DMS114 treated with DMSO at 0.1 percent for 48 hours (cell line): ENCODE measurements around the gene C12orf75.
"Not testable (repeated sequence)": the region's sequence is repeated elsewhere in the genome, so short reads cannot be mapped to it uniquely, and the experiment has no call there.

Source experiments
- DNase-seq: peaks from one replicate; lab custom pipeline; 2025; ENCODE audit not compliant: unreplicated experiment; lab: John Stamatoyannopoulos, UW

C12orf75 gene

DNA sequence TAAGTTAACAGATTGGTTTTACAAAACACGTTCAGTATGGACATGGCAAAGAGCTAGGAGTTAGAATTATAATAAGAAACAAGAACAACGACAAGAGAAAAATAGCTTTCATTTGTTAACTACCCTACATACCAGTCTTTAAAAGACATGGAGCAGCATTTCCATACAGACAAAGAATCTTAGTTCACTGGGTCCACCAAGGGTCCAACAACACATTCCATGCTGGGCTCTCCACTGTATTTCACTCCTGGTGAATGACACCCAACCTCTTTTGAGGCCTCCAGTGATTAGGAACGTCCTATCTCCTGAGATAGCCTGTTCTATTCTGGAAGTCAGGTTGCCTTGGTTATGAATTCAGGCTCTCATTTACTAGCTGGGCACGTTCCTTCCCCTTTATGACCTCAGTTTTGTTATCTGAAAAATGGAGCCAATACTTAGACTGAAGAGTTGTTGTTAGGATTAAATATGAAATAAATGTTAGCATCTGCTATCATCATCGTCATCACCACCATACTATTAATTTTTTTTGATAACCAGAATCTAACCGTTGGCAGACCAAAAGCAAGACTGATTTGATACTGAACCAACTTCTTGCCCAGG lies 37.7 kb downstream of the C12orf75 start:
- DNase-seq, result no peak

DNA sequence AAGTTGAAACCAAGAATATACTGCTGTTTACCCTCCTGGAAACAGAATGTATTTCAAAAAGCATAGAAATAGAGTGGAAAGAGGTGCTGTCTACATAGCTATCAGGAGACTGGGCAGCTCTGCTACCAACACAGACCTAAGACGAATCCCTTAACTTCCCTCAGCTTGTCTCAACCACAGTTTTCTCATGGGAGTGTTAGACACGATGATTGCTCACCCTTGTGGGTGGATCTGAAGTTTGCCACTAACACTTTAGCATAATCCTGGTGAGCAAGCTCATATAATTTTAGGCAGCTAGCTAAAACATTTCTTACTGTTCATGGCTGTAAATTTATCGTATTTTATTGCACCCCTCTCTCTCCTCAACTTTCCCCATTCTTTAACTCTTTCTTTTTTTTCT lies 38.5 kb downstream of the C12orf75 start:
- no peak for DNase-seq

DNA sequence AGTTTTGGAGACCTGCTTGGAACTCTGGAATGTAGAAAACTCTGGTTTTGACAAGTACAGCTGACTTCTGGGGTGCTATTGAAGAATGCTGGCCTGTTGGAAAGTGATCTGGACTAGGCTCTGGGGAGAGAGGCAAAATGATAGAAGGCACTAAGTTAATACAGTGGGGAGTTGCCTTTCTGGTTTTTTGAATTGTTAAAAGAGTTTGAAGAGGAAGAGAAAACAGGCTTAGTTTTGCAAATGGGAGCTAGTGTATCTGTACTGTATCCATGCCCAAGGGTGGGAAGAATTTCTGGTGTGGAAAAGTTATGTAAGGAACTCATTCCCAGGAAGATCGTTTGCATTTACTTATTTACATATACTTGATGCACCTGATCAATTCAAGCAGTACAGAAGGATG lies 43.8 kb downstream of the C12orf75 start:
- no peak for DNase-seq

DNA sequence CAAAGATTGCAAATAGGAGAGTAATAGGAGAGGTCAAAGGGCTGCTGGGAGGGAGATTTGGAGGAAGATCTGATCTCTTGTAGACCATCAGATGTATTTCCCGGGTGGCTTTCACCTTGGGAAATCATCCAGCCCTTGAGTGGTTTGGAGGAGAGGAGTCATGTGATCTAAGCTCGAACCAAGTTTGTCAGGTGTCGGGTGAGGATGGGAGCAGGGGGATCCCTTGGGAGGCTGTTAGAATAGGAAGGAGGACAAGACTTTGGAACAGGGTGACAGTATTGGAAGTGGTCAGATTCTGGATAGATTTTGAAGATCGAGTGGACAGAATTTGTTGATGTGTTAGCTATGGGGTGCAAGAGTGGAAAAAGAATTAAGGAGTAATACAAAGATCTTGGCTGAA lies 46.6 kb downstream of the C12orf75 start:
- DNase-seq, result no peak

DNA sequence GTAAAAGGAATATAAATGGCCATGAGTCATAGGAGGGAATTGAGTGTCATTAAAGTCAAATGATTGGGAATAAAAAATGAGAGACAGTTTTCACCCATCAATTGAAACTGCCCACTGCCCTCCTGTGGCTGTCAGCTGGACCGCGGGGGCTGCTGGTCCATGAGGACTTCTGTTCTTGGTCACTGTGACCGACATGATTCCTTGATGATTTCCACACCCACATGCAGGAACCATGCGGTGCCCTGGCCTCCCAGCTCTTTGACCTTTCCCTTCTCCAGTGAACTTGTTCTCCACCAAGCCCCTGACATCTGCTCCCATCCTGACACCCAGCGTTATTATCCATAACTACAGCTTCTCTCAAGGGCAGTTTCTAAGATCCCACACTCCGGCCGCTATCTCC lies 48.4 kb downstream of the C12orf75 start:
- no peak for DNase-seq

DNA sequence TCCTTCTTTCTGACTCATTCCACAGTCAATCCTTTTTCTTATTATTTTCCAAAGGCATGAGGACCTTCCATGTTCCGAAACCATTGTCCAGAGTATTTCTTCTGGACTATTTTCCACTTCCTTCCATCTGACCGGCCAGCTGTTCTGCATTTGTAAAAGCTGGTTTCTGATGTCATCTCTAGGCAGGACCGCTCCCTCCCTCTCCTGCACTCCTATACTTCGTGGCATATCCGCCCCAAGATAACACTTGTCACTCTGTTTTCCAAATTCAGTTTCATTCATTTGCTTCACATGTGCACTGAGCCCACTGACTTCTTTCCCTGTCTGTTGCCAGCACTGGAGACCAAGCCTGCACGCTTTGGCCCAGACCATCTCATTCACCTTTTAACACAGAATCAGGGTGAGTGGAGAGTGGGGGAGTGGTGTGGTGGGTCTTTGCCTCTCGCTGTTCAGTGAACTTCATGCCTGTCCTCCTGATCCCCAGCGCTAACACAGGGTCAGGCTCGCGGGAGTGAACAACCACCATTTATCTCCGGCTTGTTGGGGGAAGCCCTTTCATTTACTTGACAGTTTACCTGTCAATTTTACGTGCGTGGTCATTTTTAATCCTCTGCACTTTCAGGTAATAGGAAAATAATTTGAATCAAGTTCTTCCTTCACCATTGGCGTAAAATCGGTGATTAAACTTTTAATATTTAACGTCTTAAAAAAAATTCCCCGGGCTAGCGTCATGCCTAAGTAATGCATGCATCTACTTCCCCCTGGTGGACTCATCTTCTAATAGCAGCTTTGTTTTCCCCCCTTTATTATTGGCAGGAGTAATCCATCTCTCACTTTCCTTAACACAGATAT lies 52.5 kb downstream of the C12orf75 start:
- DNase-seq, result peak; percentile 70

DNA sequence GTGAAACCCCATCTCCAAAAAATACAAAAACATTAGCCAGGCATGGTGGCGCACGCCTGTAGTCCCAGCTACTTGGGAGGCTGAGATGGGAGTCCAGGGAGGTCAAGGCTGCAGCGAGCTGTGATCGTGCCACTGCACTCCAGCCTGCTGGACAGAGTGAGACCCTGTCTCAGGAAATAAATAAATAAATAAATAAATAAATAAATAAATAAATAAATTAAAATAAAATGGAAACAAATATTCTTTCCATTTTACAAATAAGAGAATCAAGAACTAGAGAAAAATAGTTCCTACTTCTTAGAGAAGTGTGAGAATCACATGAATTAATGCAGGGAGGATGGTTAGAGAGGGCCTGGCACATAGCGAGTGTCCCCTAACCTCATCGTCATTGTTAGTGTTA lies 53.7 kb downstream of the C12orf75 start:
- no peak for DNase-seq

DNA sequence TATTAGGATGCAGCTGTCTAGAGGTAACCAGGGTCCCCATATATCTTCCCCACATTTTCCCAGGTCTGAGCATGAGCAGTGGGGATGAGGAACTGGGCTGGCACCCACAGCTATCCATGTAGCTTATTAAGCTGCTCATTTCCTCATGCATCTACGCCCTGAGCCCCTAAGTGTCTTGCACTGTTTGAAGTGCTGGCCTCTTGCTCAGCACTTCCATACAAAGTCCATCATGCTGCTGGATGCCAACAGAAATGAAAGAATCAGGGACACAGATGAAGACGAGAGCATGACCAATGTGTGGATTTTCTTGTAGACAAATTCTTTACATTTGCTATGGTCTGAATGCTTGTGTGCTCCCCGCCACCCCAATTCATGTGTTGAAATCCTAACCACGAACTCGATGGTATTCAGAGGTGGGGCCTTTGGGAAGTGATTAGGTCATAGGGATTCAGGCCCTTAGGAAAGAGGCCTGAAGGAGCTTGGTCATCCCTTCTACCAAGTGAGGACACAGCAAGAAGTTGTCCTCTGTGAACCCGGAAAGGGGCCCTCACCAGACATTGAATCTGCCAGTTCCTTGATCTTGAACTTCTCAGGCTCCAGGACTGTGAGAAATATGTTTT lies 54.5 kb downstream of the C12orf75 start:
- no peak for DNase-seq

DNA sequence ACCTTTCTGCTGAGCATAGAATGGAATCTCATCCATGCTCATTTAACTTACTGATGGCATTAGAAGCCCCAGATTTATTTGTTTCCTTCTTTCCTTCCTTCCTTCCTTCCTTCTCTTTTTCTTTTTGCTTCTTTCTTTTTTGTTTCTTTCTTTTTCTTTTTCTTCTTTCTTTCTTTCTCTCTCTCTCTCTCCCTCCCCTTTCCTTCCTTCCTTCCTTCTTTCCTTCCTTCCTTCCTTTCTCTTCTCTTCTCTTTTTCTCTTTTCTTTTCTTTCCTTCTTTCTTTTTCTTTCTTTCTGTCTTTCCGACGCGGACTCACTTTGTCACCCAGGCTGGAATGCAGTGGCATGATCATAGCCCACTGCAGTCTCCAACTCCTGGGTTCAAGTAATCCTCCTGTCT lies 55.9 kb downstream of the C12orf75 start:
- no peak for DNase-seq

DNA sequence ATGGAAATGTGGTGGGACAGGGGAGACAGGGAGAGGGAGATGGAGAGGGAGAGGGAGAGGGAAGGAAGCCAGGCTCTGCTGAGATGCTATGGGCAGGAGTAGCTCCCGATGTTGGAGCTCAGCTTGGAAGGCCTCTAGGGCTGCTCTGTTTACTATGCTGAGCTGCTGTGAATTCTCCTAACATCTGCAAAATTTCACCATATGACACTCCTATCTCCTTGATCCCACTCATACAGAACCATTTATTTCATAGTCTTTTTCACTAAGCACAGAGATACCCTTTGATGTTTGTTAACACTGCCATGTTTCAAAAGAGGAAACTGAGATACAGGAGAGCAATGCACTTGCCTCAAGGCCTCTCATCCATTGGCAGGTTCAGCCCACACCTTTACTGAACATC lies 60.7 kb downstream of the C12orf75 start:
- no peak for DNase-seq

DNA sequence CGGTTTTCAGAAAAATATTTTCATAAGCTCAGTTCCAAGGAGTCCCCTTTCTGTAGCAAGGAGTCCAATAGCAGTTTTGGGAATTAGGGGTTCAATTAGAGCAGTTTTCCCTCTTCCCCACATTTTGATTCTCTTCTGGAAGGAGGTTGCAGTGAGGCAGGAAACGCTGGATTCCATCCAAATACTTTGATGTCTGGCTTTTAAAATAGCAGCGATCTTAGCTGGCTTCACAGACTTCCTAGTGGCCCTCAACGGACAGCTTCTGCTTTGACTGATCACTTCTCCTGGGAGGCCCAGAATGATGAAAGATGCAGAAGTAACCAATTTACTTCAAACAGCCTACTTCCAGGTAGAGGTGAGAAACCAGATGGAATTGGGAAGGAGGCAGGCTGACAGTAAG lies 63.1 kb downstream of the C12orf75 start:
- DNase-seq, result no peak

DNA sequence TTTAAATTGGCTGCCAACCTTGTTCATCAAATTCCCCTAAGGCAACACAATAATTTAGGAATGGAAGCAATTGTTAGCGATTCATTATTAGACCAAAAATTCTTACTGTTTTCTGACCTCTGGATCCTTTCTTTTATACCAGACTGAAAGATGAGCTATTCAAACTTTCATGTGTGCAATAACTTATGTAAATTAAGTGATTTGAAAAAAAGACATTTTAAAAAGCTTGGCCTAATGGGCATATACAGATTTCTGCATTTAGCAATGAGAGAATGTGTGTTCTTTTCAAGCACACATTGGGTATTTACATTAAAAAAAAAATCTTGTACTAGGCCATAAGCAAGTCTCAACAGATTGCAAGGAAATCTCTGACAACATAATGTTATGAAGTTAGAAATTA lies 65.5 kb downstream of the C12orf75 start:
- no peak for DNase-seq

DNA sequence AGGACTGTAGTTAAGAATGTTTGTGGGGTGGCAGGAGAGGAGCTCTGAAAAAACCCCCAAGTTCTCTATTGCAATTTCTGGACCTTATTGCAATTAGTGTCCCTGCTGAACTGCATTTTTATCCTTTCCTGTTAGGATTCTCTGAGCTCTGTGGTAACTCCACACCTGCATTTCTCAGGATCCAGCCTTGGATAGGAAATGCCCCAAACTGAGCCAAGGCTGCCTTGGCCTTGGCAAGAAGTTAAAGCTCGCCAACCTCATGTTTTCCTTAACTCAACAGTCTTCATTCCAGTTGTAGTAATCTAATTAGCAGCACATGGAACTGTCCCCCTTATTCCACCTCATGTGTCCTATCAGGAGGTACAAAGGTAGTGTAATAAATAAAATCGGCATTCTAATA lies 66.5 kb downstream of the C12orf75 start:
- no peak for DNase-seq

DNA sequence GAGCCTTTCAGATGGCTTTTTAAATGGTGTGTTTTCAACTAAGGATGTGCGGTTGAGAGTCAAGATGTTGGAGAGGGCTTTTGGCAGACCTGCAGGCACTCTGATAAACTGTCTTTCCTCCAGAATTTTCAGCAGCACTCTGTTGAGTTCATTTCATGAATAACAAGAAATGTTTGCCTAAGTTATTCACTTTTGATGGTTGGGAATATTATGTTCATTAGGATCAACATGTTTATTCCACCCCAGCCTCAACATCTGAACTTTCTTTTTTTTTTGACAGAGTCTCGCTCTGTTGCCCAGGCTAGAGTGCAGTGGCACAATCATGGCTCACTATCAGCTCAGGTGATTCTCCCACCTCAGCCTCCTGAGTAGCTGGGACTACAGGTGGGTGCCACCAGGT lies 68.4 kb downstream of the C12orf75 start:
- DNase-seq, result no peak

DNA sequence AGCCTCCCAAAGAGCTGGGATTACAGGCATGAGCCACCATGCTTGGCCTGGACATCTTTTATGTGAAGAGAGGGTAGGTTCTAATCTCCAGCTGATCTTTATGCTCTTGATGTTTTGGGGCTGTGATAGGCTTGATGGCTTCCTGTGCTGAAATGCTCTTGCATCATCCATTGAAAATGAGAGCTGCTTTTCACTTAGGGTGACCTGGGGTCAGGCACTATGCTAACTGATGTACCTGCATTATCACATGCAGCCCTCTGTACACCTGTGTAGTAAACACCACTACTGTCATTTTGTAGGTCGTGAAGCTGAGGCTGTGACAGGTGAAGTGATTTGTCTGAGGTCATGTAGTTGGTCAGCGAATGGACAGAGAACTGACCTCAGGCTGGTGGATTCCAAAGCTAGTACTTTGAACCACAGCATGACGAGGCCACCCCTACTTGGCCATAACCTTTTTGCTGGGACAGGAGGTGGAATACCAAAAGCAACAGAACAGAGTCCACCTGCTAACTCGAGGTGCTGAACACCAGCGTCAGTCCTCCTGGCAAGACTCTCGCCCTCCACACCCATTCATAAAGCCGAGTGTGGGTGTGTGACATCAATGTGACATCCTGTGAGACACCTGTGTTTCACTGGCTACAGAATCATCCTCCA lies 69.1 kb downstream of the C12orf75 start:
- DNase-seq, result no peak

DNA sequence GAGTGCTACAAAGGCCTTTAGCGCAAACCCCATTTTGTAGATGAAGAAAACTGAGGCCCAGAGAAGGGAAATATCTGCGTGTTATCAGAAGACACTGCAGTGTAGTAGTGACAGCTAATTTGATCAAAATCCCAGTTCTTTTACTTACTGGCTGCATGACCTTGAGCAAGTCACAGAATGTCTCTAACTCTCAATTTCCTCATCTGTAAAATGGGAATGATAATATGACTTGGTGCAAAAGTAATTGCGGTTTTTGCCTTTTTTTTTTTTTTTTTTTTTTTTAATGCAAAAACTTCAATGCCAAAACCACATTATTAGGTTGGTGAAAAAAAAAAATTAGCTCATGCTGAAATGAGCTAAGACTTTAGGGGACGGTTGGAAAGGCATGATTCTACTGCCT lies 69.7 kb downstream of the C12orf75 start:
- no peak for DNase-seq

DNA sequence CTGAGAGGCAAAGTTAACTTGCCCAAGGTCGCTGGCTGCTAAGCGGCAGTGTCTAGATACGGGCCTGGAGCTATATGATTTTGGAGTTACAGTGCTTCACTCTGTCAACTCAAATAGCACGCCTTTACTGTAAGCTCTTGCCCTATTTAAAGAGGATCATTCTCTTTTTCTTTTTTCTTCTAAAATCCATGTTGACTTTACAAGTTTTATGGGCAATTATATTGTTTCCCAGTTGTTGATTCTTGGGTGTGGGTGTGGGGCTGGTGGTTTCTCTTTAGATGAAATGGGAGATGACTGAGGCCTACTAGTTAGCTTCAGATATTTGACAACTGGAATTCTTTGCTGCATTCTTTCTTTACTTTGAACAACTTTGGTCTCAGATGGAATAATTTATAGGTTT lies 70.7 kb downstream of the C12orf75 start:
- no peak for DNase-seq

DNA sequence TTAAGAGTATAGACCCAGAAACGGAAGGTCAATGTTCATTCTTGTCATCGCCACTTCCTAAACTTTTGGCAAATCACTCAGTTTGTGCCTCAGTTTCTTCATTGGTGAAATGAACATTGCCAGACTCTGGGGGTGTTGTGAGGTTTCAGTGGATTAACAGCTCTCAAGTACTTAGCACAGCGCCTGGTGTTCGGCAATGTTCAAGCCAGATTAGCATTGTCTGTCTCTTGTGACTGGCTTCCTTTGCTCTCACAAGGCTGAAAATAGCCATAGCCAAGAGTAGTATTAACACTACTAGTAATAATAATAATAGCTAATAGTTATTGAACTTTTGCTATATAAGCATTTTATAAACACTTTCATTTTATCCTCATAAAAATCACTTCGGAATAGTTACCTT lies 71.9 kb downstream of the C12orf75 start:
- DNase-seq, result no peak

DNA sequence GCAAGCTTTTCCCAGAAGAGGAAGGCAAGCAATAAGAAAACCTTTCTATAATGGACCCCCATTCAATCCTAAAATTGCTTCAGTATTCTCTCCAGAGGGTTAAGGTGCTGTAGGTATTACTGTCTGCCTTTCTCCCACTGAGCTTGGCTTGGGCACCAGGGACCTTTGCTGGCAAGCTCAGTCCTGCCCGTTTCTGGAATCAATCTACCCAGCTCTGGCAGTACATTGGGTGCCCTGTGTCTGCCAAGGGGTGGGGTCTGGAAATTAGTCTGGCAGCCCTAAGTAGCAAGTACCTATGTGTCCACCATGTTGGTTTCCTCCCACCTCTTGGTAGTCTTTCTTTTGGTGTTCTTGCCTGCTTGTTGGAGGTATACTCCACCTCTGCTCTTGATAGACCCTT lies 72.6 kb downstream of the C12orf75 start:
- DNase-seq, result no peak

DNA sequence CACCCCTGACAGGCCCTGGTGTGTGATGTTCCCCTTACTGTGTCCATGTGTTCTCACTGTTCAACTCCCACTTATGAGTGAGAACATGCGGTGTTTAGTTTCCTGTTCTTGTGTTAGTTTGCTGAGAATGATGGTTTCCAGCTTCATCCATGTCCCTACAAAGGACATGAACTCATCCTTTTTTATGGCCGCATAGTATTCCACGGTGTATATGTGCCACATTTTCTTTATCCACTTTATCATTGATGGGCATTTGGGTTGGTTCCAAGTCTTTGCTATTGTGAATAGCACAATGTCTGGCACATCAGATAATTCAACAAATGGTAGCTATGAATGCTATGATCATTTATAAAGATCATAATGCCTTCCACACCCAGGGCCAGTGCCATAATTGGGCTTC lies 73.6 kb downstream of the C12orf75 start:
- DNase-seq, result not testable (repeated sequence)

DNA sequence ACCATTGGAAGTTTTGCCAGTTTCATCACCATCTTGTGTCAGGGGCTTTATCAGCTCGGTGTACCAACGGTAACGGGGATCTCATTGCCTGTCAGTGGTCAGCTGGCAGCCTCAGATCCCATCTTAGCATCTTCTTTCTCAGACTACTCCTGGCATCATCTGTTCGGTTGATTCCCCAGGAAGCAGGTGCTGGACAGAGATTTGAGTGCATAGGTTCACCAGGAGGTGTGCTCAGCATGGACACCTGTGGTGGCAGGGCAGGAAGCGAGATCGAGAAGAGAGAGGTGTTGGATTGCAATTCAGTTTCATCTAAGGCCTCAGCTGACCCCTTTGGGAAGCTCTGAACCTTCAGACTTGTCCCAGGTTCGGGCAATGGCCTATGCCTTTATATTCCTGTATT lies 76.0 kb downstream of the C12orf75 start:
- DNase-seq, result no peak

DNA sequence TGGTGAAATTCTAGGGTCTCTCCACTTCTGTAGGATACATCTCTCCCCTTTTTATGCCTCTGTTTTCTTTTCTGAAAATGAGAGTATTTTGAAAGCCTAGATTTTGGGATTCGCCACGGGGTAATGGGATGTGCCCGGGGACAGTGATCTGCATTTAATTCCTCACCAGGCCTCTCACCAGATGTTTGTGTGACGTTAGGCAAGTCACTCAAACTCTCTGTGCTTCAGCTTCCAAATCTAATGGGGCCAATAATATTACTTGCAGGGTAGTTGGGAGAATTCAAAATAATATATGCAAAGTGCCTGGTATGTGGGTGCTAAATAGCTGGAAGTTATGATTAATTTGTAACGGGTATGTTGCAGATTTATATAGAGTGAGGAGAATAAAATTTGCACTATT lies 78.8 kb downstream of the C12orf75 start:
- no peak for DNase-seq
